PC-9 (cell line): ENCODE results near the gene RNF166.

ENCODE experiments used
- EZH2 ChIP-seq: fragments of 200-600 bp; sonication (generic); IDR thresholded peaks from 2 replicates; pipeline ENCODE4 v1.8.0; 2017; ENCODE audit warnings: antibody characterized with exemption, low read depth
- TF ChIP-seq, protein P1 (sequence below): fragments of 200-600 bp; sonication (generic); conservative IDR thresholded peaks from 2 replicates; pipeline ENCODE4 v1.6.1; 2017; ENCODE audit warnings: mixed run types, antibody characterized with exemption, mild to moderate bottlenecking, moderate library complexity

DNA sequence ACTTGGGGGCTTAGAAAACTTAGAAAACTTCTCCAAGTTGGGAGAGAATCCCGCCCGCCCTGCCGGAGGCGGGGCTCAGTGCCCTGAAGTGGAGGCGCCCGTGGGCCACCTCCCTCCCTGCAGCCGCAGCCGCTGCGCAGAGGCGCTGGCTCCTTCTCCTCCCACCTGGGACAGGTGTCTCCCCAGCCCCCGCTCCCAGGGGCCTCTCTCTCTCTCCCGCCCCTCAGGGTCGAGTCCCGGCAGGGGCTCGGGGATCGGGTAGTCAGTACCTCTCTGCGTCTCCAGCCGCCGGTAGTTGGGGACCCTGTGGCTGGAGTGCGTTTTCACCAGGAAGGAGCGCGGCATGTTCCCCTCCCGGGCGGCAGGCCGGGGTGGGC, 20.2 kb downstream of the RNF166 start:
- TF ChIP-seq, protein P1, sequence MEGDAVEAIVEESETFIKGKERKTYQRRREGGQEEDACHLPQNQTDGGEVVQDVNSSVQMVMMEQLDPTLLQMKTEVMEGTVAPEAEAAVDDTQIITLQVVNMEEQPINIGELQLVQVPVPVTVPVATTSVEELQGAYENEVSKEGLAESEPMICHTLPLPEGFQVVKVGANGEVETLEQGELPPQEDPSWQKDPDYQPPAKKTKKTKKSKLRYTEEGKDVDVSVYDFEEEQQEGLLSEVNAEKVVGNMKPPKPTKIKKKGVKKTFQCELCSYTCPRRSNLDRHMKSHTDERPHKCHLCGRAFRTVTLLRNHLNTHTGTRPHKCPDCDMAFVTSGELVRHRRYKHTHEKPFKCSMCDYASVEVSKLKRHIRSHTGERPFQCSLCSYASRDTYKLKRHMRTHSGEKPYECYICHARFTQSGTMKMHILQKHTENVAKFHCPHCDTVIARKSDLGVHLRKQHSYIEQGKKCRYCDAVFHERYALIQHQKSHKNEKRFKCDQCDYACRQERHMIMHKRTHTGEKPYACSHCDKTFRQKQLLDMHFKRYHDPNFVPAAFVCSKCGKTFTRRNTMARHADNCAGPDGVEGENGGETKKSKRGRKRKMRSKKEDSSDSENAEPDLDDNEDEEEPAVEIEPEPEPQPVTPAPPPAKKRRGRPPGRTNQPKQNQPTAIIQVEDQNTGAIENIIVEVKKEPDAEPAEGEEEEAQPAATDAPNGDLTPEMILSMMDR = no peak
- TF ChIP-seq EZH2 = no peak
